Measurements from ENCODE around the gene NCAPG2.
A peak's percentile ranks its signal among the peaks of the same experiment; 100 is the strongest.

NCAPG2 gene

DNA sequence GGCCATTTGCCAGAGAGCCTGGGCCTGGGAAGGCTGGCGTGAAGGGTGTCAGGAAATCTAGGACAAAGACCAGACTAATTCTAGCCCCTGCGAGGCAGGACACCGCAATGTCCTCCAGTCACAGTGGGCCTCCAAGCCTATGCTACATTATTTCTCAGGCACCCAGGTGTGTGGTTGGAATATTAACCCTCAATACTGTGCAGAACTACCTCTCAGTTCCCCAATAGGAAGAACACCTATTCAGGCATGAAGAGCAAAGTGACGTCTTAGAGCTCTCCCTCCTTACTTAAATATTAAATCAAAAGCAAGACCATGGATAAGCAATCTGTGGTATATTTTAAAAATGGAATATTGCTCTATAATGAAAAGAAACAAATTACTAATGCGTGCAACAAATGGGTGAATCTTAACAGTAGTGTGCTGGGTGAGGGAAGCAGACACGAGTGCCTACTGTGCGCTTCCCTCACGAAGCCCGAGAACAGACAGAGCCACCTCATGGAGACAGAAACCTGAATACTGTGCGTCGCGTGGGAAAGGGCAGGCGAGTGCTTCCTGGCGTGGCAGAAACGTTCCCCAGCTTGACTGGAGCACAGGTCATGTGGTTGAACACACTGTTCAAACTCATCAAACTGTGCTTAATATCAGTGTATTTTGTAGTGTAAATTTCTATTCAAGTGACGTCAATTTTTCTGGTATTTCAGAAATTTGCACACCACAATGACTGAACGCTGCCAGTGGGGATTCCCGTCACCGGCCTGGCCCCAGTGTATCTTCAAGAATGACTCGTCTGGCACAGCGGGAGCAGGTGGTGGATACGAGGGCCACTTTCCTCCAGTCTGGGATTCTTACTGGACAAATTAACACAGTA lies 101.5 kb downstream of the NCAPG2 start:
- DNase-seq (ENCODE audit: low read depth in 4 of 4, low spot score in 1 of 4), result peak in 1 of 4 experiments; percentile 9

DNA sequence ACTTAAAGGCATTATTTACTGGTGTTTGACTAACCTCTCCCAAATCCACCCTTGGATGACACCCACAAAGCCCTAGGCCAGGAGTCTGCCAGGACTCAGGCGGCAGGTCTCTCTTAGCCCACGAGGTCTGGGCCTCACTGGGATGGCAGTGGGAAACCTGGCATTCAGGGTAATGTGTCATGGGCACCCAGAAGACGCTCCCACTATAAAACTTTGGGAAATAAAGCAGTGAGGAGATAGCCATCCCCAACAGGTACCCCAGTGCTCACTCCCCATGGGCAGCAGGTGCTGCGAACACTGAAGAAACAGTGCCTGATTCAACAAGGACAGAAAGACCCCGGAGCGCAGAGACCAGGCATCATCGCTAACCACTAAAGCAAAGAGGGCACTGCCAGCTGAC lies 102.6 kb downstream of the NCAPG2 start:
- DNase-seq (ENCODE audit: low read depth in 4 of 4, low spot score in 1 of 4), result no peak

DNA sequence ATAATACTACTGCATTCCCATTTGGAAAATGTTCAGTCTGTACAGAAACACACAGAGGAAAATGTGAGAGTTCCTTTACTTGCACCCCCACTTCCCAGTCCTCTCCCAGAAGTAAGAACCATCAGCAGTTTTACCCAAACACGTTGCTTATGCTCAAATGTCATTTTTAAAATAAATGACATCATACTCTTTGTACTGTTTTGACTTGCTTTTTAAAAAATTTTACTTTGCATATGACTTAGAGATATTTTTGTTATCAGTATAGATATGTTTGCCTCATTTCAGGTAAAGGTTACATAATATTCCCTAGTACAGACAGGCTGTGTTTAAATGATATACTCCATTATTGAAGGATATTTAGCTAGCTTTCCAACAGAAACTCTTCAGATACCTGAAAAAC lies 103.5 kb downstream of the NCAPG2 start:
- DNase-seq (ENCODE audit: low read depth in 4 of 4, low spot score in 1 of 4), result no peak

DNA sequence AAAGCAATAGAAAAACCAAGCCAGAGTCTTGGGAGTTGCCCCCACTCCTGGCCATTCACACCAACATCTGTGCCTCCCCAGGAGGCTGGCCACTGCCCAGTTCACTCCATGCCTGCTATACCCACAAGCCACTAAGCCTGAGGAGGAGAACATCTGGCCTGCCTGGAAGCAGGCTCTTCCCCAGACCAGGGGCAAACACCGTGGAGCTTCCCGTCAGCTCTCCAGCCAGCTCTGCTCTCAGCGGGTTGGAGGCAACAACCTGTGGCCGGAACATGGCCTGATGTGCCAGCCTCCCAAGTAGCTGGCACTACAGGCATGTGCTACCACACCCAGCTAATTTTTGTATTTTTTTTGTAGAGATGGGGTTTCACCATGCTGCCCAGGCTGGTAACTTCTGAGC lies 107.9 kb downstream of the NCAPG2 start:
- DNase-seq (ENCODE audit: low read depth in 4 of 4, low spot score in 1 of 4), result no peak

DNA sequence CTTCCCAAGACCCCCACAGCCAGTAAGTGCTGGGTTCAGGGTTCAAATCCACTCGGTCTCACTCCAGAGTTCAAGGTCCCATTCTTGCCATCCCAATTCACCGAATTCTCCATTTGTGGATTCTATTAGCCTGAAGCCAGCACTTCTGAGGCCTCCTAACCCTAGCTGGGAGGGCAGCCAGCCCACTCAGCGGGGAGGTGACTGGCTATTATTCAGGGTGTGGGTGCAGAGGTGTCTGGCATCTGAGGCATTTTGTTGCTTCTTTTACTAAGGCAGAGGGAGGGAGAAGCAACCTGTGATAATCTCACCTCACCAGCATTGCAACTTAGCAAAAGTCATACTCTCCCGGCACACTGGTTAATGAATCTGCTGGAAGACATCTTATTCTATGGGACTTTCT lies 108.3 kb downstream of the NCAPG2 start:
- no peak for DNase-seq (ENCODE audit: low read depth in 4 of 4, low spot score in 1 of 4)

DNA sequence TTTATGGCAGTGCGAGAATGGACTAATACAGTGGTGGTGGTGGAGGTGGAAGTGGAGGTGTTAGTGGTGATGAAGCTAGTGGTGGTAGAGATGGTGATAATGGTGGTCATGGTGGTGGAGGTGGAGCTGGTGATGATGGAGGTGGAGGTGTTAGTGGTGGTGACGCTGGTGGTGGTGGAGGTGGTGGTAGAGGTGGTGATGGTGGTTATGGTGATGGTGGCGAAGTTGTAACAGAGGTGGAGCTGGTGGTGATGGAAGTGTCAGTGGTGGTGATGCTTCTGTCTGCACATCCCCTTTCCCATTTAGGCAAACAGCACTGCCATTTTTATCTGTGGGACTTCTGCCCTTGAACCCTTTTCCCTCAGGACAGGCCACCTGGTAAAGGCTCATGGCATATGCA lies 109.5 kb downstream of the NCAPG2 start:
- no peak for DNase-seq (ENCODE audit: low read depth in 4 of 4, low spot score in 1 of 4)

DNA sequence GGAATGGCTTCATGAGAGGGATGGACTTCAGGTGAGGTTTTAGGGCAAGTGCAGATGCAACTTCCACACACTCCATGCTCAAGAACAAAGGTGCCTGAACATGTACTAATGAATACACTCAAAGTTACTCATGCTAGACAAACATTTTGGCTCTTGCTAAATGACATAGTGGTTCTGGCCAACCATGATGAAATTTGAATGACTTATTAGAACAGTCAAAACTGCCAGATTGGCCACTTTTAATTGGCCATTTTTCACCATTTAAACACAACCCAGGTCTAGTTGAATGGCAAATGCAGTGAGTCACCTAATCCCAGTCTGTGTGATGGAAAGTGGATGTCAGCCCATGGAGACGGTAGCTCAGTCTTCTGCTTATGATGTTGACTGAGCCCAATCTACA lies 112.1 kb downstream of the NCAPG2 start:
- no peak for DNase-seq (ENCODE audit: low read depth in 4 of 4, low spot score in 1 of 4)

DNA sequence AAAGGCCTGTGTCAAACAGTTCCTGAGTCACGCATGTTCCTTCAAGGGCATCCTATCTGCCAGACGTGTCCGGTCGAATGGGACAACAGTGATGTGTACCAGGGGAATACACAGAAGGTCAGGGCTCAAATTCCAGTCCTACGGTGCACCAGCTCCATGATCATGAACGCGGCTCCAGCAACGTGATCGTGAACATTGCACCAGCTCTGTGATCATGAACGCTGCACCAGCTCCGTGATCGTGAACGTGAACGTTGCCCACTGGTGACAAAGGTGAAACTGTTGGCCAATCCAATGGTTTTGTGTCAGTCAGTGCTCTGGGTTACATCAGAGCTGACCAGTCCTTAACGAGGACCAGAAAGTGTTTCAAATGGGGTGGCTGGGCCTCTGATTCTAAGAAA lies 112.7 kb downstream of the NCAPG2 start:
- DNase-seq (ENCODE audit: low read depth in 4 of 4, low spot score in 1 of 4), result no peak

DNA sequence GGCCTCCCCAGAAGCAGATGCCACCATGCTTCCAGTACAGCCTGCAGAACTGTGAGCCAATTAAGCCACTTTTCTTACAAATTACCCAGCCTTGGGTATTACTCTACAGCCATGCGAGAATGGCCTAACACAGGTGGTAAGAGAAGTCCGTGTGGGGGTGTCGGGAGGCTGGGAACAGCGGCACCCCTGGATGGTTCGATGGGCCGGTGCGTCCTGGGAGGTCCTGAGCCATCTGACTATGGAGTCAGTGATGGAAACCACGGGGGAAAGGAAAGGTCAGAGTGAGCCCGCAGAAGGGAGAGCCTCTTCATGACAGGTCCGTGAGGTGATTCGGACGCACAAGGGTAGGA lies 114.4 kb downstream of the NCAPG2 start:
- no peak for DNase-seq (ENCODE audit: low read depth in 4 of 4, low spot score in 1 of 4)

DNA sequence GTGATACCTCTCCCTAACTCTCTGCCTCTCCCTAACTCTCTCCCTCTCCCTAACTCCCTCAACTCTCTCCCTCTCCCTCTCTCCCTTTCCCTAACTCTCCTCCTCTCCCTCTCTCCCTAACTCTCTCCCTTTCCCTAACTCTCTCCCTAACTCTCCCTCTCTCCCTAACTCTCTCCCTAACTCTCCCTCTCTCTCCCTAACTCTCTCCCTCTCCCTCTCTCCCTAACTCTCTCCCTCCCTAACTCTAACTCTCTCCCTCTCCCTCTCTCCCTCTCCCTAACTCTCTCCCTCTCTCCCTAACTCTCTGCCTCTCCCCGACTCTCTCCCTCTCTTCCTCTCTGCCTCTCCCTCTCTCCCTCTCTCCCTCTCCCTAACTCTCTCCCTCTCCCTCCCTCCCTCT lies 115.0 kb downstream of the NCAPG2 start:
- DNase-seq (ENCODE audit: low read depth in 4 of 4, low spot score in 1 of 4), result no peak

DNA sequence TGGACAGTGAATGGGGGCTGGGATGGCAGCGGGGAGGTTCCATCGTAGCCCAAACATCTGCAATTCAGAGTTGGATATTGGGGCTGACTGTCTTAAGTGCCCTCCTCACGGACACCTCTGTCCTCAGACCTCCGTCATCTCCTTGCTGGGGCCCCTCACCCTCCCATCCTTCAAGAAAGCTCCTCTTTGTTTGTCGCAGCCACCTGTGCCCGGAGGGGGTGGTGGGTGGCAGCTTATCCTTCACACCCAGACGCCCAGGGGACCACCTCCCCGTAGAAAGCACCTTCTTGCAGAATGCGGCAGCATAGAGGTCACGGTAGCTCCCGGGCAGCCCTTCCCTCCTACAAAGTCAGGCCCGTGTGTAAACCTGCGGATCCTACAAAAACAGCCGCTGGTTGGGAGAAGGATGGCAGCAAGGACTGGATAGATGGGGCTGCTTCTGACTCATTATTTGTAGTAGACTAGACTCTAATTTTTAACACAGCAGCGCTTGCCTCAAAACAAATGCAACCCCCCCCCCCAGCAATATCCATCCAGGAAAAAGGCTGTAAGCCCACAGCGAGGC lies 115.6 kb downstream of the NCAPG2 start:
- DNase-seq (ENCODE audit: low read depth in 4 of 4, low spot score in 1 of 4), result no peak

DNA sequence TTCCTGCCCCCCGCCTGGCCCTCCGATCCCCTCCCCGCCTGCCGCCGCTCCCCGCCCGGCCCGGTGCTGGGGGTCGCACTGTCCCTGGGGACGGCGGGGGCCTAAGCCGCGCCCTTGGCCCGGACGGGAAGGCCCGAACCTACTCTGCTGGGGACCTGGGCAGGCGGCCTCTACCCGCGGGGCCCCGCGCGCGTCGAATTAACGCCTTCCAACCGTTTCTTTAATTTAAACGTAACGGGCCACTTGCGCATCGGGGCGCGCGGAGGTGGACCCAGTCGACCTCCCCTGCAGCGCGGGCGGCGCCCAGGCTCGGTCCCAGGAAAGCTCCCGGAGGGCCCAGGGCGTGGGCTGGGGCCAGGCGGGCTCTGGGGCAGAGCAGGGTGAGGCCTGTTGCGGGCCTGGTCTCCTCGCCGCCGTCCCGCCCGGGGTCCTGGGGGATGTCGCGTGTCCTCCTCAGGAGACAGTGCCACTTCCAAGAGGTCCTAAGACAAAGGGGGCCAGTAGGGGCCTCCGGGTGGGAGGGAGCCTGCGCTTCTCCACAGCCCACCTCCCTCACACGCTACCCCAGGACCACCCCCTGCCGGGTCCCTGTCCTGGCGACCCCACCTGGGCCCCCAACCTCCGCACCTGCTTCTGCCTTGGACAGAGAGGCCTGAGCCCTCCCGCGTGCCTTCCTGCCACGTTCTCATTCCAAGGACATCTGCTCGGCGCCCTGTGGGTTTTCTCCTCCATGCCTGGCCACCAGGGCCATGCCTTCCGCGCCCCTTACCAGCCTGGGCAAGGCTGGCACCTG lies 116.3 kb downstream of the NCAPG2 start:
- DNase-seq (ENCODE audit: low read depth in 4 of 4, low spot score in 1 of 4), result no peak

DNA sequence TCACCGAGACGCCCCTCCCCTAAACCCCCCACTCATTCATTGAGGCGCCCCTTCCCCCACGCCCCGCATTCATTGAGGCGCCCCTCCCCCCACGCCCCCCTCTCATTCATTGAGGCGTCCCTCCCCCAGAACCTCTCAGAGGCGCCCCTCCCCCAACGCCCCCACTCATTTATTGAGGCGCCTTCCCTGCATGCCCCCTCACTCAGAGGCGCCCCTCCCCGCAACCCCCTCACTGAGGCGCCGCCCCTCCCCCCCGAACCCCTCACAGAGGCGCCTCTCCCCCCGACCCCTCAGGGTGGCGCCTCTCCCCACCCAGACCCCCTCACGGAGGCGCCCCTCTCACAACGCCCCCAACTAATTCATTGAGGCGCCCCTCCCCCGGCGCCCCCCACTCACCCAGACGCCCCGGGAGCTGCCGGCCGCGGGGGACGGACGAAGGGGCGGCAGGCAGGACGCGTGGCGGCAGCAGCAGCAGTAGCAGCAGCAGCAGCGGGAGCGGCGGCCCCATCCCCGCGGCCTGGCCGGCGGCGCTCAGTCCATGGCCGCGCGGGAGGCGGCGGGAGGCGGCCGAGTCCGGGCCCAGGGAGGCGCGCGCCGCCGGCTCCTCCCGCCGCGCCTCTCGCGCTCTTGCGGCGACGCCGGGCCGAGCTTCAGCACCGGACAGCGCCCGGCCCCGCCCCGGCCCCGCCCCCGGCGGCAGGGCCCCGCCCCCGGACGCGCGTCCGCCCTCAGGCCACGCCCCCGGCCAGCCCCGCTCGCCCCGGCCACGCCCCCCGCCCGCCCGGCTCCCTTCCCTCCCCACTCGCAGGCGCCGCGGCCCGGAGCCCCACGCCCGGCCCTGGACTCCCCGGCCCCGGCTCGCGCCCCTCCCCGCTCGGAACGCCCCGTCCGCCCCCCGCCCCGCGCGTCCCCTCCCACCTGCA lies 117.2 kb downstream of the NCAPG2 start, which contains the start of gene PTPRN2:
PTPRN2 (minus strand) TSS at position 662 of the 923 bp plus-strand sequence.
- peak; percentile 20 to 52 (median 43) for DNase-seq (ENCODE audit: low read depth in 4 of 4, low spot score in 1 of 4)

DNA sequence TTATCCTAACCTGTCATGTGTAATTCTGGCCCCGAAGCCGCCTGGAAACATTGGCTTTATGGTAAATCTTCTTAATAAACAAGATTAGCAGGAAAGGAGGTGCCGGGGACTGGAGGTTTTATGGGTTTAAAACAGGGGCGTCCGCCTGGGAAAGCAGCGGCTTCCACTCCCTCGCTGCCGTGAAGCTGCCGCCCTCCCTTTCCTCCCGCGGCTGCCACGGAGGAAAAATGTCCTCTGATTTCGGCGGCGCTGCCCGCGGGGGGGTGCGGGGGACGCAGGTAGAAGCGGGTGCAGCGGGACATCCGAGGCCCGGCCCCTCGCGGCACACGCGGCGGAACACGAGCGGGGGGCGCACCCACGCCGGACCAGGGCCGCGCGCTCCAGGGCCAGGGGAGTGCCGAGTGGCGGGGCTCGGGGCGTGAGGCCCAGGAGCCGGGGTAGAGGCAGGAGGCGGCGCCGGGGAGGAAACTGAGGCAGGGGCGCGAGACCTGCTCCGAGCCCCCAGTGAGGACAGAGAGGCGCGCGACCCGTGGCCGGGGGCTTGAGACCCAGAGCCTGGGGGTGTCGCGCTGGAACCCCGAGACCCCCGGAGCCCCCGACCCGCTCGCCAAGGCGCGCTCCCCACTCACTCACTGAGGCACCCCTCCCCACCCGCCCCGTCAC lies 118.0 kb downstream of the NCAPG2 start:
- DNase-seq (ENCODE audit: low read depth in 4 of 4, low spot score in 1 of 4), result no peak

DNA sequence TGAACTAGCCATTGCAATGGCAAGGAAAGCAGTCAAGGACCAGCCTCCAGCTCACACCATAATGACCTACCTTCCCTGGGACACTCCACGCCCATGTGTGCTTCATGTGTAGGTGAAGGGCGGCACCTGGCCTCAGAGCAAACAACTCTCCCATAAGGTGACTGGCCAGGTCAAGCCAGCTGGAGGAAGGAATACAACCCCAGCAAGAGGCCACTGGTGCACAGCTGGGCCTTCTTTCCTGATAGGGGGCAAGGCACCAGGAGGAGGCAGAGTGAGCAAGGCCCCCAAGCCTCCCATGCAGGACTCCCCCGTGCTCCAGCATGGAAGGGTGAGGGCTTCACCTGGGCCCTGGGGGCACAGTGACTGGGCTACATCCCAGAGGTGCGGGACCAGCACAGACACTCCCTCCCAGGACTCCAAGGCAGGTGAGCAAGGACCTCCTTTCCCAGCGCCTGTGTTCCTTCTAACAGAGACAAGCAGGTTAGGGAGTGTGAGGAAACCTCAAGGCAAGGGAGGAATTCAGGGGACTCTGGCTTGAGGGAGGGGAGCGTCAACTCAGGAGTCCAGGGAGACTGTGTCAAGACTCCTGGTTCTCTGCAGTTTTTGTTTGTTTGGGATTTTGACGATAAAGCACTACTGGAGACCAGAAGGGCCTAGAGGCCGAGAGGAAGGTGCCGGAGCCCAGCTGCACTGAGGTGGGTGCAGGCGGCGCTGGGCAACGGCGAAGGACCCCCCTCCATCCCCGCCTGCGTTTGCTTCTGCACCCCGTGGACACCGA lies 118.7 kb downstream of the NCAPG2 start:
- DNase-seq (ENCODE audit: low read depth in 4 of 4, low spot score in 1 of 4), result no peak

DNA sequence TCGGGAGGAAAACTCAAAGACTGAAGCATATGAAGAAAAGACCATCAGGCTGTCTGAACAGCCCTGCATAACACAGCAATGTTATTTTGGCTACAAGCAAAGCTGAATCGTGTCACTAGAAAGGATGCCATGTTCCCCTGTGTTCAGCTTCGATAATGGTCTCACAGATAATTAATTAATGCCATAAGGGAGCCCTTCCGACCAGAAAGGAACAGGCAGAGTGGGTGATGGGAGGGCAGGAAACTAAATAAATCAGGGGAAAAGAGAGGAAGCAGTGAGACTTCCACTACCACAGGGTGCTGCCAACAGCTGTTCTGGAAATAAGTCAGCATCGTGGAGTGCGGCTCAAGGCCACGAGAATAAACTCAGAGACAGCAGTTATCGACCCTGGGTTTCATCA lies 120.2 kb downstream of the NCAPG2 start:
- DNase-seq (ENCODE audit: low read depth in 4 of 4, low spot score in 1 of 4), result no peak

DNA sequence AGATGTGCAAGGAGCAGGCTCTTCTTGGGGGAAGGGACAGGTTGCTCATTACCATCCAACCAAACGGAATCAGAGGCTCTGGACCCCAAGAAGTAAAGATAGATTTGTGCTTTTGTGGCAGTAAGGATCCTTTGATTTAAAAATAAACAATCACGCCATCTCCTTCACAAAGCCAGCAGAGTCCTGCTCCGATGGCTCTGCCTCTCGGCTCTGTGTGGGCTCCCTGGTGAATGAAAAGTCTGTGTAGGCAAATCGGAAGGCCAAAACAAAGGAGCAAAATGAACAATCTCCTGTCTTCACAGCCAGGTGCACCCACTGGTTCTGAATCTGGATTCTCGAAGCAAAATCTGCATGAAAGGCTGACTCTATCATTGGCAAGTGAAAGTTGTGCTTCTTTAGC lies 120.8 kb downstream of the NCAPG2 start:
- no peak for DNase-seq (ENCODE audit: low read depth in 4 of 4, low spot score in 1 of 4)

DNA sequence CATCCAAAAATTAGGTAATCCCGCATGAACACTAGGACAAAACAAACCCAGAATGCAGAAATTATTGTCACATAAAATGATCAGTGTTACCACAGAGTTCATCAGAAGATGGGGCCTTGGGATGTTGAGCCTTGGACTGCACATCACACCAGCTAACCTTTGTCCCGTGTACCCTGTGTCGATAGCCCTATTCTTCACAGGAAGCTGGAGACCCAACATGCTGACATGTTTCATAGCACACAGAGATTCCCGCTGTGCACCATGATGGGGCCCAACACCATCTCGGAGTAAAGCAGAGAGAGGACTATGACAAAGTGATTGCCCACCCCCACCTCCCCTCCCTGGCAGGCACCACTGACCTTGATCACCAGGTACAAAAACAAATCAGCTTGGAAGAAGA lies 121.5 kb downstream of the NCAPG2 start:
- DNase-seq (ENCODE audit: low read depth in 4 of 4, low spot score in 1 of 4), result no peak

DNA sequence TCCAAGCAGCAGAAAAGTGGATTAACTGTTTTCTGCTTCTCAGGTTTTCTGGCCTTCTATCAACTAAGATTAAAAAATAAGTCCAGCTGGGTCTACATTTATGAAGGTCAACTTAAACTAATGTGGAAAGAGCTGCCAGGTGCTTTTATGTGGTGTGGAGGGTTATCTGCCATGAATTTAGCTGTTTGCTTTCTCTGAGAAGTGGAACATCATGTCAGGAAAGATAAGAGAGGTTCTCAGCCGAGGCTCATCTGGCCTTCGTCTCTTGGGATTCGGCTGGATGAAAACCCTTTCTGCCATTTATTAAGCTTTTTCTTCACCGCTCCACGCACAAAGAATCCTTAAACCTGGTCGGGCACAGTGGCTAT lies 122.5 kb downstream of the NCAPG2 start:
- DNase-seq (ENCODE audit: low read depth in 4 of 4, low spot score in 1 of 4), result no peak
